OCI-LY3 (cell line): ENCODE data around the gene ABCA4.
"Not testable (repeated sequence)": the region's sequence is repeated elsewhere in the genome, so short reads cannot be mapped to it uniquely, and the experiment has no call there.

ENCODE experiments used
- EZH2phosphoT487 ChIP-seq: fragments of 200-600 bp; shearing (Covaris generic); IDR thresholded peaks from 2 replicates; pipeline ENCODE4 v1.6.1; 2018; ENCODE audit warnings: antibody characterized with exemption, mixed run types, low read depth
- TF ChIP-seq, protein P1 (sequence below): fragments of 200-600, 300-600 bp; sonication (generic); IDR thresholded peaks from 2 replicates; pipeline ENCODE4 v1.5.1; 2014; ENCODE audit warnings: antibody characterized with exemption, low read length, low read depth

- TF ChIP-seq, protein P1, sequence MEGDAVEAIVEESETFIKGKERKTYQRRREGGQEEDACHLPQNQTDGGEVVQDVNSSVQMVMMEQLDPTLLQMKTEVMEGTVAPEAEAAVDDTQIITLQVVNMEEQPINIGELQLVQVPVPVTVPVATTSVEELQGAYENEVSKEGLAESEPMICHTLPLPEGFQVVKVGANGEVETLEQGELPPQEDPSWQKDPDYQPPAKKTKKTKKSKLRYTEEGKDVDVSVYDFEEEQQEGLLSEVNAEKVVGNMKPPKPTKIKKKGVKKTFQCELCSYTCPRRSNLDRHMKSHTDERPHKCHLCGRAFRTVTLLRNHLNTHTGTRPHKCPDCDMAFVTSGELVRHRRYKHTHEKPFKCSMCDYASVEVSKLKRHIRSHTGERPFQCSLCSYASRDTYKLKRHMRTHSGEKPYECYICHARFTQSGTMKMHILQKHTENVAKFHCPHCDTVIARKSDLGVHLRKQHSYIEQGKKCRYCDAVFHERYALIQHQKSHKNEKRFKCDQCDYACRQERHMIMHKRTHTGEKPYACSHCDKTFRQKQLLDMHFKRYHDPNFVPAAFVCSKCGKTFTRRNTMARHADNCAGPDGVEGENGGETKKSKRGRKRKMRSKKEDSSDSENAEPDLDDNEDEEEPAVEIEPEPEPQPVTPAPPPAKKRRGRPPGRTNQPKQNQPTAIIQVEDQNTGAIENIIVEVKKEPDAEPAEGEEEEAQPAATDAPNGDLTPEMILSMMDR = not testable (repeated sequence)
- TF ChIP-seq EZH2phosphoT487 = not testable (repeated sequence)
Measured at GRCh38 chr1:94164885-94165284, 43.9 kb upstream of the ABCA4 start.
